ENCODE measurements around the gene VPS39. TPM values are rescaled to one million over a fixed set of nuclear protein-coding genes. Genes with fewer than 3 reads are reported as not detected.

Gene VPS39
- total and polyA plus RNA-seq, 9 of the 15 experiments (the other 6 are each of a cell fraction or from before 2014, with no cell fraction given) = 3.2 to 37.3 (median 21.8) TPM

- Histone ChIP-seq H3K4me2 (ENCODE audit: insufficient read depth, low read length) (no peak overlapping the region), H2AFZ (ENCODE audit: low read depth, low read length) (no peak overlapping the region), H3K79me2 (ENCODE audit: control insufficient read depth, insufficient read depth, low read length) (no peaks in the 10 kb centered on the region), H3K27me3 (ENCODE audit: control insufficient read depth in 2 of 2, insufficient read depth in 2 of 2, low read length in 2 of 2) (peaks cover 0 to 38% of the 10 kb centered on the region in 2 experiments; a peak in 4 of 5 replicates), H3K9me1 (ENCODE audit: control insufficient read depth, insufficient read depth, low read length) (peaks cover 3% of the 10 kb centered on the region), H3K9me3 (replicated peaks; ENCODE audit: control insufficient read depth, insufficient read depth, low read depth, low read length) (no peaks in the 10 kb centered on the region), H3K4me3 (no peak overlapping the region), H4K20me1 (replicated peaks; ENCODE audit: control insufficient read depth, insufficient read depth, low read length) (0 out of 2 replicates have a peak, but pooled peaks cover 6% of the 10 kb centered on the region), H3K27ac (ENCODE audit: extremely low read depth, low read depth, low read length) (no peak overlapping the region), H3K36me3 (ENCODE audit: control insufficient read depth, insufficient read depth, low read length) (no peaks in the 10 kb centered on the region), H3K9ac (ENCODE audit: insufficient read depth in 1 of 2, low read depth in 2 of 2, low read length in 2 of 2) (no peak overlapping the region), H3K4me1 (replicated peaks in 1 of 2; ENCODE audit: control insufficient read depth in 2 of 2, insufficient read depth in 2 of 2, low read length in 2 of 2) (peaks cover 5 to 25% of the 10 kb centered on the region in 2 experiments; a peak in 2 of 5 replicates)
- CTCF ChIA-PET (ENCODE audit: low intra/inter-chr PET ratio) = no interaction called here
- TF ChIP-seq, protein P1, sequence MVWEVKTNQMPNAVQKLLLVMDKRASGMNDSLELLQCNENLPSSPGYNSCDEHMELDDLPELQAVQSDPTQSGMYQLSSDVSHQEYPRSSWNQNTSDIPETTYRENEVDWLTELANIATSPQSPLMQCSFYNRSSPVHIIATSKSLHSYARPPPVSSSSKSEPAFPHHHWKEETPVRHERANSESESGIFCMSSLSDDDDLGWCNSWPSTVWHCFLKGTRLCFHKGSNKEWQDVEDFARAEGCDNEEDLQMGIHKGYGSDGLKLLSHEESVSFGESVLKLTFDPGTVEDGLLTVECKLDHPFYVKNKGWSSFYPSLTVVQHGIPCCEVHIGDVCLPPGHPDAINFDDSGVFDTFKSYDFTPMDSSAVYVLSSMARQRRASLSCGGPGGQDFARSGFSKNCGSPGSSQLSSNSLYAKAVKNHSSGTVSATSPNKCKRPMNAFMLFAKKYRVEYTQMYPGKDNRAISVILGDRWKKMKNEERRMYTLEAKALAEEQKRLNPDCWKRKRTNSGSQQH (CRISPR knock-in tag; IDR thresholded peaks at IDR 0.05) = no peak
- no peak for TF ChIP-seq PBX2 (CRISPR knock-in tag; IDR thresholded peaks at IDR 0.05; ENCODE audit: low read depth)
- TF ChIP-seq PBX2 (tag; conservative IDR thresholded peaks at IDR 0.05; ENCODE audit: low read depth) = no peak
- no peak for TF ChIP-seq FOXP1 (CRISPR knock-in tag; IDR thresholded peaks at IDR 0.05)
- TF ChIP-seq SIX5 (IDR thresholded peaks at IDR 0.05; ENCODE audit: borderline replicate concordance in 1 of 2, insufficient read depth in 1 of 2, low read depth in 1 of 2, low read length in 2 of 2) = no peak
- TF ChIP-seq, protein P2, sequence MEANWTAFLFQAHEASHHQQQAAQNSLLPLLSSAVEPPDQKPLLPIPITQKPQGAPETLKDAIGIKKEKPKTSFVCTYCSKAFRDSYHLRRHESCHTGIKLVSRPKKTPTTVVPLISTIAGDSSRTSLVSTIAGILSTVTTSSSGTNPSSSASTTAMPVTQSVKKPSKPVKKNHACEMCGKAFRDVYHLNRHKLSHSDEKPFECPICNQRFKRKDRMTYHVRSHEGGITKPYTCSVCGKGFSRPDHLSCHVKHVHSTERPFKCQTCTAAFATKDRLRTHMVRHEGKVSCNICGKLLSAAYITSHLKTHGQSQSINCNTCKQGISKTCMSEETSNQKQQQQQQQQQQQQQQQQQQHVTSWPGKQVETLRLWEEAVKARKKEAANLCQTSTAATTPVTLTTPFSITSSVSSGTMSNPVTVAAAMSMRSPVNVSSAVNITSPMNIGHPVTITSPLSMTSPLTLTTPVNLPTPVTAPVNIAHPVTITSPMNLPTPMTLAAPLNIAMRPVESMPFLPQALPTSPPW (CRISPR knock-in tag; IDR thresholded peaks at IDR 0.05) = no peak
- TF ChIP-seq, protein P3, sequence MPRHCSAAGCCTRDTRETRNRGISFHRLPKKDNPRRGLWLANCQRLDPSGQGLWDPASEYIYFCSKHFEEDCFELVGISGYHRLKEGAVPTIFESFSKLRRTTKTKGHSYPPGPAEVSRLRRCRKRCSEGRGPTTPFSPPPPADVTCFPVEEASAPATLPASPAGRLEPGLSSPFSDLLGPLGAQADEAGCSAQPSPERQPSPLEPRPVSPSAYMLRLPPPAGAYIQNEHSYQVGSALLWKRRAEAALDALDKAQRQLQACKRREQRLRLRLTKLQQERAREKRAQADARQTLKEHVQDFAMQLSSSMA (CRISPR knock-in tag; IDR thresholded peaks at IDR 0.05) = no peak
- TF ChIP-seq ZSCAN29 (IDR thresholded peaks at IDR 0.05) = no peak
- TF ChIP-seq HCFC1 (IDR thresholded peaks at IDR 0.05; ENCODE audit: low read depth, low read length) = no peak
- no peak for TF ChIP-seq ZNF668 (CRISPR knock-in tag; IDR thresholded peaks at IDR 0.05)
- TF ChIP-seq ATF6 (CRISPR knock-in tag; IDR thresholded peaks at IDR 0.05) = no peak
- BruUV-seq (replicated peaks) = no TSS peak
- FAIRE-seq (no peak), DNase-seq (ENCODE audit: extremely low read depth in 1 of 4, low spot score in 3 of 4) (no peak), ATAC-seq (no peak)
- intact Hi-C loops (cut with micrococcal nuclease) (no loop called here), in situ Hi-C loops (cut with MboI) (no loop called here)
- WGBS (ENCODE audit: insufficient coverage, low coverage, missing lambda C conversion rate) = 36% methylated on average over 4 of the region's 4 CpGs
- POLR2A ChIA-PET = no interaction called here
These were observed 56.4 kb downstream of the VPS39 start for GRCh38 chr15:42151736-42152135.

Measured in K562 (cell line).